AG08395 (cell line): ENCODE measurements around the gene GABARAPL2.
"Not testable (repeated sequence)": the region's sequence is repeated elsewhere in the genome, so short reads cannot be mapped to it uniquely, and the experiment has no call there.

Experiments
- DNase-seq: peaks from one replicate; pipeline ENCODE4 v3.0.0; 2012; ENCODE audit warnings: mixed read lengths, low spot score

GABARAPL2 gene

GRCh38 chr16:75591927-75592326 lies 25.7 kb downstream of the GABARAPL2 start:
- not testable (repeated sequence) for DNase-seq

- no peak for DNase-seq
These were observed 27.1 kb downstream of the GABARAPL2 start for GRCh38 chr16:75593308-75593707.

- DNase-seq: peak; percentile 28
These were observed 27.9 kb downstream of the GABARAPL2 start for GRCh38 chr16:75593825-75594820.

- DNase-seq: peak; percentile 18
These were observed 33.5 kb downstream of the GABARAPL2 start for GRCh38 chr16:75599452-75600277.

GRCh38 chr16:75603241-75603640 lies 37.1 kb downstream of the GABARAPL2 start:
- no peak for DNase-seq

GRCh38 chr16:75606507-75606906 lies 40.3 kb downstream of the GABARAPL2 start:
- DNase-seq: no peak

GRCh38 chr16:75614066-75614897 lies 48.1 kb downstream of the GABARAPL2 start:
- DNase-seq: no peak

- DNase-seq: no peak
These were observed 49.4 kb downstream of the GABARAPL2 start for GRCh38 chr16:75615619-75616018.

- no peak for DNase-seq
These were observed 50.4 kb downstream of the GABARAPL2 start for GRCh38 chr16:75616521-75617010.

GRCh38 chr16:75617121-75617520 lies 50.9 kb downstream of the GABARAPL2 start:
- DNase-seq: no peak

GRCh38 chr16:75618780-75619179 lies 52.6 kb downstream of the GABARAPL2 start:
- DNase-seq: no peak

- no peak for DNase-seq
These were observed 54.4 kb downstream of the GABARAPL2 start for GRCh38 chr16:75620326-75621169.

GRCh38 chr16:75621170-75621477 lies 54.9 kb downstream of the GABARAPL2 start:
- DNase-seq: peak; percentile 49

GRCh38 chr16:75622761-75623605 lies 56.8 kb downstream of the GABARAPL2 start, which contains the start of gene ADAT1:
Gene ADAT1 (minus strand): TSS chr16:75623281. CDS start chr16:75620799, 2,482 bp downstream.
- DNase-seq: peak; percentile 97

GRCh38 chr16:75624921-75625334 lies 58.7 kb downstream of the GABARAPL2 start:
- no peak for DNase-seq

GRCh38 chr16:75626806-75627205 lies 60.6 kb downstream of the GABARAPL2 start:
- no peak for DNase-seq
